Mucosa of descending colon (tissue), 3 donors: Measurements from ENCODE around the gene PLAC1. TPM values are rescaled to one million over a fixed set of nuclear protein-coding genes. Genes with fewer than 3 reads are reported as not detected.

Experiments
- ATAC-seq: fragments of 200-7000 bp; cut with Tn5 transposase; one replicate; pipeline ENCODE4 v1.9.1; 2020; ENCODE audit warnings: mild to moderate bottlenecking, moderate library complexity
- DNase-seq, 3 donors: peaks; one replicate each; pipeline ENCODE4 v3.0.0-alpha.2; 2020
- H3K36me3 ChIP-seq: fragments of 200-600 bp; one replicate; pipeline ENCODE4 v1.8.0; 2021; ENCODE audit warnings: low read depth, mild to moderate bottlenecking
- H3K4me1 ChIP-seq: fragments of 200-600 bp; one replicate; pipeline ENCODE4 v1.8.0; 2021; ENCODE audit warnings: low read depth, mild to moderate bottlenecking
- H3K4me3 ChIP-seq: fragments of 200-600 bp; one replicate; pipeline ENCODE4 v1.8.0; 2021; ENCODE audit warnings: mild to moderate bottlenecking
- H3K9me3 ChIP-seq: fragments of 200-600 bp; one replicate; pipeline ENCODE4 v1.8.0; 2021; ENCODE audit warnings: mild to moderate bottlenecking
- CTCF ChIP-seq: fragments of 200-600 bp; IDR thresholded peaks from one replicate; pipeline ENCODE4 v1.8.0; 2022; ENCODE audit warnings: antibody characterized with exemption, mild to moderate bottlenecking
- intact Hi-C, 2 donors: fragments of 100-400 bp; cut with DNase I in 1 of 2; cut with micrococcal nuclease in 1 of 2; formaldehyde crosslinking; loops; one replicate each; pipeline versions ENCODE4 v1.11.0 to v1.11.1; 2022; cut with DNase I, micrococcal nuclease
- total RNA-seq, 3 donors: library from RNA; stranded (reverse); fragmentation: NEBNext Ultra II Directional in 2 of 3; extraction: Animal tissue kit (Norgen Biotek cat#: 25700) in 2 of 3; gene quantifications; one replicate each; pipeline versions ENCODE4 v1.2.1 to v1.2.4, GENCODE V29; 2021 to 2023
- donor health status: DM: no; HTN: no; CAD: no; lungs with moderate emphysema.
- donor health status: DM: no; HTN: no; CAD: no.
- donor health status: DM: no; HTN: yes; CAD: no.

Gene PLAC1
- total RNA-seq, 3 donors from 2014 or later, result not detected

DNA sequence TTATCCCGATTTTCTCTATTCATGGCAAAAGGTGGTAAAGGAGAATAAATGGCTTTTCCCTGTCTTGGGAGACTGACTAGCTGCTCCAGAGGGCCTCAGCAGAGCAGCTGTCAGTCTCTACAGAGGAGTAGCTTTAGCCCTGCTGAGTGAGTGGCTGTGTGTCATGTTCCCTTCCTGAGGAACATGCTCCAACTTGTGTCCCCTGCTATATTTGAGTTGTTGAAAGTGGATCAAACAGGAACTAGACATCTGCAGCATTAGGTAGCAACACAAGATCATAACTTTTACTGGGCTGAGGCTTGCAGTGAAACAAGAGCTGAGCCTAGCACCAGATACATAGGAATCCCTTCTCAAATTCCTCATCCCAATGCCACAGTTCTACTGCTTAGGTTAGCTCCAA, 26.7 kb upstream of the PLAC1 start:
- no peaks in the 10 kb centered on the region for H3K9me3 ChIP-seq
- ATAC-seq (no peak), DNase-seq (no peak)
- no peaks in the 10 kb centered on the region for H3K4me1 ChIP-seq
- no peak overlapping the region for H3K4me3 ChIP-seq
- TF ChIP-seq CTCF, result no peak
- intact Hi-C loops, result no loop called here
- no peaks in the 10 kb centered on the region for H3K36me3 ChIP-seq

DNA sequence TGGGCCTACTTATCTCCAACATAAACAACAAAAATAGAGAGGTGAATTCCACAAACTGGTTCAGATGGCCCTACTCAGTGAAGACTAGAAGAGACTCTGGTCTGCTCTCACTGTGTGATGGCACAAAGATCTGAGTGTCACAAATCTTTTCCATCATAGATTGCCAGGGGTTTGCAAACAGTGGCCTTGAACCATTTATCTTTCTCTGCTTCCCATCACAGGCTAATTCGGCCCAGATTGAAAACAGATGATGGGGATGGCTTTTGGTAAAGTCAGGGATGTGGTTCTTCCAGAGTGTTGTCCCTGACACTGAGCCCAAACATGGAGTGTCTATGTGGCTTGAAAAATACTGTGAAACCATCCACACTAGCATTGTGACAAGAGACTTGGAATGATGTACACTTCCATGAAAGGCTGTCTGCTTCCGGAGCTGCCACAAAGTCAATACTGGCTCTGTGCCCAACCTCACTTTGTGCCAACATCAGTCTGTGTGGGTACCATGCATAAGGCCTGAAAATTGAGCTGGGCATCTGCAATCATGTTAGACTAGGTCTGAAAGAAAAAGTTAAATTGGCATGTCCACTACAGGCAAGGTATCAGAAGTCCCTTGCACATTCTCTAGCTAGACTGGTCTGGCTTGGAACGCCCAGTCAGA, 25.2 kb upstream of the PLAC1 start:
- Histone ChIP-seq H3K4me3 (no peak overlapping the region), H3K4me1 (no peaks in the 10 kb centered on the region), H3K9me3 (no peaks in the 10 kb centered on the region), H3K36me3 (no peaks in the 10 kb centered on the region)
- no peak for ATAC-seq
- no peak for DNase-seq
- intact Hi-C loops, result no loop called here
- no peak for TF ChIP-seq CTCF

DNA sequence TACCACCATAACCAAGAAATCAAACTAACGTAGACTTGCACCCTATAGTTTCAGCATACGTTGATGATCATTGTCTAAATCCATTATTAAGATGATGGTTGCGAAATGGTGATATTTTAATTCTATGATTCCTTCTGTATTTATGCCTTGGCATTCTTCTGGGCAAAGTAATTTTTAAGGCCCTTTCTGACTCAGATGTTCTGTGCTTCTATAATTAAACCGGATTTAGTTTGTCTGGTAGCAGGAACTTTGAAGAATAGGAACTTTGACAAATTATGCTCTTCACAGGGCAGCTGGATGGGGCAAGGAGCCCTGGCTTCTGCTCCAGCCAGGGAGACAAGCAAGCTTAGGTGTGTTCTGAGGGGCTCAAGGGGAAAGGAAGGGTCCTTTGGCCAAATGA, 23.8 kb upstream of the PLAC1 start:
- ATAC-seq (no peak), DNase-seq (no peak)
- intact Hi-C loops, result no loop called here
- Histone ChIP-seq H3K9me3 (no peaks in the 10 kb centered on the region), H3K4me3 (no peak overlapping the region), H3K4me1 (no peaks in the 10 kb centered on the region), H3K36me3 (no peaks in the 10 kb centered on the region)
- no peak for TF ChIP-seq CTCF

- H3K4me3 ChIP-seq, result no peak overlapping the region
- H3K4me1 ChIP-seq, result no peaks in the 10 kb centered on the region
- DNase-seq (no peak), ATAC-seq (no peak)
- H3K36me3 ChIP-seq, result no peaks in the 10 kb centered on the region
- no peak for TF ChIP-seq CTCF
- no peaks in the 10 kb centered on the region for H3K9me3 ChIP-seq
- intact Hi-C loops, result no loop called here
These were observed 21.4 kb upstream of the PLAC1 start for GRCh38 chrX:134679644-134680043.

- DNase-seq (no peak), ATAC-seq (no peak)
- no peaks in the 10 kb centered on the region for H3K9me3 ChIP-seq
- H3K4me3 ChIP-seq, result no peak overlapping the region
- TF ChIP-seq CTCF, result no peak
- H3K36me3 ChIP-seq, result no peaks in the 10 kb centered on the region
- no peaks in the 10 kb centered on the region for H3K4me1 ChIP-seq
- intact Hi-C loops, result no loop called here
These were observed 20.9 kb upstream of the PLAC1 start for GRCh38 chrX:134679221-134679620.

- no peaks in the 10 kb centered on the region for H3K9me3 ChIP-seq
- no peak for TF ChIP-seq CTCF
- H3K4me1 ChIP-seq, result no peaks in the 10 kb centered on the region
- no peaks in the 10 kb centered on the region for H3K36me3 ChIP-seq
- no peak overlapping the region for H3K4me3 ChIP-seq
- intact Hi-C loops, result no loop called here
- ATAC-seq, result no peak
- DNase-seq, result no peak
These were observed 19.1 kb upstream of the PLAC1 start for GRCh38 chrX:134677332-134677731.
